ENCODE results near the gene ATP1A3. TPM values are rescaled to one million over a fixed set of nuclear protein-coding genes. Genes with fewer than 3 reads are reported as not detected.

Gene ATP1A3
- total and polyA plus RNA-seq, 11 donors, result 48.3 to 414 (median 226) TPM

DNA sequence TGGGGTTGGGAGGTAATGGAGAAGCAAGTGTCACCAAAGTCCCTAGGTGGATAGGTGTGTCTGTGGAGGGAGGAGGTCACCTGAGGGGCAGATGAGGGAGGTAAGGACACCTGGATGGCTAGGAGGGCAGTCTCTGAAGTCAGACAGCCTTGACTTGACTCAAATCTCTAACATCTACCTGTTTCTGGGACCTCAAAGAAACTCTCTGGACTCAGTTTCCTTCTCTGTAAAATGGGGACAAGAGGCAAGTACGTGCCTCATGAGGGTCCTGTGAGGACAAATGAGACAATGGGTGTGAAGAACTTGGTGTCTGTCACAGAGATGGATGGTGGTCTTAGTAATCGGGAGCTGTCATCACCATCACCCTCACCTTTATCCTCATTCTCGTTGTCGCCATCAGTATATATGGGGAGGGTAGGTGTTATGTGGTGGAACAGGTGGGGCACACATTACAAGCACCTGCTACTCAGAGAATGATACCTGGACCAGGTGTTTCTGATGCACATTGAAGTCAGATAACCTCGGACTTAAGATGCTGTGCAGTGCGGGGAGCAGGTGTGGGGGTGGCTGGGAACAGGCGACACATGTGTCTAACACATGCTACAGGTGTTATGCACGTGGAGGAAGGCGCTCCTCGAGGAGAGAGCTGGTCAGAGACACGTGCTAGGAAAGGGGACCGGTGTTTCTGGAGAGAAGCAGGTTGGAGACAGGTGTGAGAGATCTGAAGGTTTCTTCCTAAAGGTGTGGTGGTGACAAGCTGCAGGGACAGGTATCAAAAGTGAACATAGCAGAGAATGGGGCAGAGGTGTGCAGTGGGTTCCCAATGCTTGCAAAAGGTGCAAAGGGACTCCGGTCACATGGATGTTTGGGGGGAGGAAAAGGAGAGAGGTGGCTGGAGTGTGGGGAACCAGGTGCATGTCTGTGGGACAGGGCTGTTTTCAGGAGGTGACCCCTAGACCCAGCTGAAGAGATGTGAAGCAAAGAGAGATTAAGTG lies 69.6 kb downstream of the ATP1A3 start:
- 37 to 47% (median 45%) methylated on average over 13 of the region's 13 CpGs for WGBS, 4 donors
- H3K27me3 ChIP-seq, result peaks cover 47 to 96% (median 83%) of the 10 kb centered on the region in 9 donors
- no peak overlapping the region for H3K4me3 ChIP-seq
- no peak for TF ChIP-seq POLR2A (IDR thresholded peaks at IDR 0.05)
- TF ChIP-seq, protein P1, sequence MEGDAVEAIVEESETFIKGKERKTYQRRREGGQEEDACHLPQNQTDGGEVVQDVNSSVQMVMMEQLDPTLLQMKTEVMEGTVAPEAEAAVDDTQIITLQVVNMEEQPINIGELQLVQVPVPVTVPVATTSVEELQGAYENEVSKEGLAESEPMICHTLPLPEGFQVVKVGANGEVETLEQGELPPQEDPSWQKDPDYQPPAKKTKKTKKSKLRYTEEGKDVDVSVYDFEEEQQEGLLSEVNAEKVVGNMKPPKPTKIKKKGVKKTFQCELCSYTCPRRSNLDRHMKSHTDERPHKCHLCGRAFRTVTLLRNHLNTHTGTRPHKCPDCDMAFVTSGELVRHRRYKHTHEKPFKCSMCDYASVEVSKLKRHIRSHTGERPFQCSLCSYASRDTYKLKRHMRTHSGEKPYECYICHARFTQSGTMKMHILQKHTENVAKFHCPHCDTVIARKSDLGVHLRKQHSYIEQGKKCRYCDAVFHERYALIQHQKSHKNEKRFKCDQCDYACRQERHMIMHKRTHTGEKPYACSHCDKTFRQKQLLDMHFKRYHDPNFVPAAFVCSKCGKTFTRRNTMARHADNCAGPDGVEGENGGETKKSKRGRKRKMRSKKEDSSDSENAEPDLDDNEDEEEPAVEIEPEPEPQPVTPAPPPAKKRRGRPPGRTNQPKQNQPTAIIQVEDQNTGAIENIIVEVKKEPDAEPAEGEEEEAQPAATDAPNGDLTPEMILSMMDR (IDR thresholded peaks at IDR 0.05), result no peak
- intact Hi-C loops (cut with DNase I), result loop anchor here in 1 of 10 donors (5.0 kb wide), 1 partner anchor 37 kb away; no protein-coding TSS in a partner anchor
- H3K36me3 ChIP-seq, result no peaks in the 10 kb centered on the region
- peaks cover 0 to 23% (median 15%) of the 10 kb centered on the region in 12 donors for H3K4me1 ChIP-seq
- DNase-seq (no peak), ATAC-seq (no peak)
- no peak overlapping the region for H3K27ac ChIP-seq
- H3K9me3 ChIP-seq, result no peaks in the 10 kb centered on the region

DNA sequence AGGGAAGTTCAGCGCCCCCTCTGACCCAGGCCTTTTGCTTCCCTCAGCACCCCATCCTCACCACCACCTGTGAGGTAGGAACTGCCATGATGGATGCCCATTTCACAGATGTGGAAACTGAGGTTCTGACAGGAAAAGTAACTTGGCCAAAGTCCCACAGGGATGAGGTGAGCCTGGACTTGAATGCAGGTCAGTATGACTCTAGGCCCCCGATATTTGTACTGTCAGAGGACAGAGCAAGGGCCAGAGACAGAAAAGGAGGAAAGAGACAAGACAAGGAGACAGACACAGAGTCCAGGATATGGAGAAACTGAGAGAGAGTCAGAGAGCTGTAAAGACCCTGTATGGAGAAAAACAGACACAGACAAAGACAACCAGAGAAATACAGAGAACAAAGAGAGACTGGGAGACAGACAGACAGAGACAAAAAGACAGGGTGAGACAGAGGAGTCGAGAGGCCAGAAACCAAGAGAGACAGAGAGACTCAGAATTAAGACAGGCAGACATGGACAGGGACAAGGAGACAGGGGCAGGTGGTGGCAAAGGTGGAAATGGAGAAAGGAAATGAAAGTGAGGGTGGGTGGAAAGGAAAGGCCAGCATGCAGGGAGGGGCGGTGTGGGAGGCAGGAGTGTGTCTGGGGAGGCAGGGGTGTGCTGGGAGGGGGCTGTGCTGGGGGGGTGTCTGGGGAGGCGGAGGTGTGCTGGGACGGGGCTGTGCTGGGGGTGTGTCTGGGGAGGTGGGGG lies 70.8 kb downstream of the ATP1A3 start:
- H3K27me3 ChIP-seq, result peaks cover 47 to 96% (median 75%) of the 10 kb centered on the region in 9 donors

DNA sequence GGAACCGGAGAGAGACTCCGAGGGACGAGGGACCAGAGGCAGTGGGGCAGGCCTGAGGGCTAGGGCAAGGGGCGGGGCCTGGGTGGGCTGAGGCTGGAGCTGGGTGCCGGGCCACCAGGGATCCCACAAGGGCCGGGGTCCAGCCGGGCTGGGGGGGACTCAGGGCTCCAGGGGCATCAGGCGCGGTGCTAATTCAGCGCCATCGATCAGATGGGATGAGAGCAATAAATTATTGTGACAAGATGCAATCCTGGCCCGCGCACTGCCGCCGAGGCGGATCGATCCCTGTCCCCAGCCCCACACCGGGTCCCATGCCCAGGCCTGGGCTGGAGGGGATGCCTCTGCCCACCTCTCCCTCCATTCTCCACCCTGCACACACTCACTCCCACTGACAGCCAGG lies 71.4 kb downstream of the ATP1A3 start:
- intact Hi-C loops (cut with DNase I), result no loop called here
- no peak for ATAC-seq
- 13 to 16% (median 14%) methylated on average over 11 to 18 of the region's 18 CpGs for WGBS, 4 donors
- no peak for TF ChIP-seq POLR2A (IDR thresholded peaks at IDR 0.05)
- TF ChIP-seq, protein P1 (IDR thresholded peaks at IDR 0.05), result no peak
- Histone ChIP-seq H3K36me3 (no peaks in the 10 kb centered on the region), H3K27ac (no peak overlapping the region), H3K27me3 (peaks cover 44 to 96% (median 72%) of the 10 kb centered on the region in 9 donors), H3K9me3 (no peaks in the 10 kb centered on the region), H3K4me1 (peaks cover 0 to 6% (median 0%) of the 10 kb centered on the region in 12 donors), H3K4me3 (no peak overlapping the region)
- no peak for DNase-seq

More for the DNA sequence above, 70.8 kb downstream of the ATP1A3 start:
- intact Hi-C loops (cut with DNase I), result no loop called here
- Histone ChIP-seq H3K4me1 (peaks cover 0 to 13% (median 6%) of the 10 kb centered on the region in 12 donors), H3K36me3 (no peaks in the 10 kb centered on the region), H3K9me3 (no peaks in the 10 kb centered on the region), H3K27ac (no peak overlapping the region), H3K4me3 (no peak overlapping the region)
- WGBS, 4 donors, result 25 to 36% (median 31%) methylated on average over 4 to 6 of the region's 6 CpGs
- TF ChIP-seq POLR2A (IDR thresholded peaks at IDR 0.05), result no peak
- TF ChIP-seq, protein P1 (IDR thresholded peaks at IDR 0.05), result no peak
- ATAC-seq, result no peak
- no peak for DNase-seq

Measured in heart left ventricle (tissue), 16 donors.